ENCODE data around the gene GRWD1. TPM values are rescaled to one million over a fixed set of nuclear protein-coding genes. Genes with fewer than 3 reads are reported as not detected.
A peak's percentile ranks its signal among the peaks of the same experiment; 100 is the strongest.
"Not testable (repeated sequence)": the region's sequence is repeated elsewhere in the genome, so short reads cannot be mapped to it uniquely, and the experiment has no call there.

Gene GRWD1
- total RNA-seq, 1 experiment from 2014 or later: 38.0 TPM

GRCh38 chr19:48479686-48480085 lies 33.9 kb downstream of the GRWD1 start:
- DNase-seq (ENCODE audit: low read depth): no peak

GRCh38 chr19:48480183-48480557 lies 34.4 kb downstream of the GRWD1 start:
- DNase-seq (ENCODE audit: low read depth): peak; percentile 59

GRCh38 chr19:48480558-48481500 lies 35.0 kb downstream of the GRWD1 start:
- peak; percentile 61 for DNase-seq (ENCODE audit: low read depth)

GRCh38 chr19:48481846-48482639 lies 36.3 kb downstream of the GRWD1 start:
- DNase-seq (ENCODE audit: low read depth): no peak

GRCh38 chr19:48483301-48483700 lies 37.5 kb downstream of the GRWD1 start:
- DNase-seq (ENCODE audit: low read depth): no peak

GRCh38 chr19:48484247-48484893 lies 38.6 kb downstream of the GRWD1 start:
- DNase-seq (ENCODE audit: low read depth): no peak

GRCh38 chr19:48484931-48485612 lies 39.3 kb downstream of the GRWD1 start:
- DNase-seq (ENCODE audit: low read depth): no peak

GRCh38 chr19:48486706-48487105 lies 40.9 kb downstream of the GRWD1 start:
- DNase-seq (ENCODE audit: low read depth): not testable (repeated sequence)

- no peak for DNase-seq (ENCODE audit: low read depth)
These were observed 41.8 kb downstream of the GRWD1 start for GRCh38 chr19:48487544-48487943.

- DNase-seq (ENCODE audit: low read depth): peak; percentile 93
These were observed 42.2 kb downstream of the GRWD1 start for GRCh38 chr19:48487948-48488347.

- not testable (repeated sequence) for DNase-seq (ENCODE audit: low read depth)
These were observed 42.7 kb downstream of the GRWD1 start for GRCh38 chr19:48488478-48488877.

GRCh38 chr19:48489608-48490216 lies 43.9 kb downstream of the GRWD1 start:
- peak; percentile 58 for DNase-seq (ENCODE audit: low read depth)

GRCh38 chr19:48490981-48491792 lies 45.4 kb downstream of the GRWD1 start:
- DNase-seq (ENCODE audit: low read depth): no peak

GRCh38 chr19:48491793-48492123 lies 46.0 kb downstream of the GRWD1 start:
- DNase-seq (ENCODE audit: low read depth): no peak

- DNase-seq (ENCODE audit: low read depth): peak; percentile 96
These were observed 47.3 kb downstream of the GRWD1 start for GRCh38 chr19:48492925-48493717.

GRCh38 chr19:48493718-48494401 lies 48.1 kb downstream of the GRWD1 start:
- DNase-seq (ENCODE audit: low read depth): no peak

GRCh38 chr19:48495396-48495795 lies 49.6 kb downstream of the GRWD1 start:
- no peak for DNase-seq (ENCODE audit: low read depth)

- no peak for DNase-seq (ENCODE audit: low read depth)
These were observed 51.4 kb downstream of the GRWD1 start for GRCh38 chr19:48496959-48497727.

Data from RPMI7951 (cell line).